T-helper 1 cell (primary cell): ENCODE measurements around the gene TAPT1.
A peak's percentile ranks its signal among the peaks of the same experiment; 100 is the strongest.

Experiments
- DNase-seq, 5 donors: peaks; one replicate each; pipeline ENCODE4 v3.0.0-alpha.2; 2012 to 2020

The TAPT1 gene

GRCh38 chr4:16245241-16245640 lies 19.0 kb upstream of the TAPT1 start:
- no peak for DNase-seq

GRCh38 chr4:16243285-16243684 lies 17.0 kb upstream of the TAPT1 start:
- DNase-seq = no peak

- DNase-seq = no peak
Observed at GRCh38 chr4:16240300-16240699, 14.0 kb upstream of the TAPT1 start.

GRCh38 chr4:16239086-16239485 lies 12.8 kb upstream of the TAPT1 start:
- DNase-seq = no peak

- peak in 1 of 5 donors; percentile 17 for DNase-seq
Observed at GRCh38 chr4:16238327-16238726, 12.1 kb upstream of the TAPT1 start.

- no peak for DNase-seq
Observed at GRCh38 chr4:16237715-16238114, 11.4 kb upstream of the TAPT1 start.

- DNase-seq = no peak
Observed at GRCh38 chr4:16236402-16237023, 10.2 kb upstream of the TAPT1 start.

- no peak for DNase-seq
Observed at GRCh38 chr4:16235209-16235608, 8.9 kb upstream of the TAPT1 start.

GRCh38 chr4:16233569-16234177 lies 7.4 kb upstream of the TAPT1 start:
- DNase-seq = no peak

- no peak for DNase-seq
Observed at GRCh38 chr4:16231570-16232245, 5.4 kb upstream of the TAPT1 start.

- no peak for DNase-seq
Observed at GRCh38 chr4:16230308-16230707, 4.0 kb upstream of the TAPT1 start.

GRCh38 chr4:16229604-16230003 lies 3.3 kb upstream of the TAPT1 start:
- no peak for DNase-seq

- peak in 1 of 5 donors; percentile 11 for DNase-seq
Observed at GRCh38 chr4:16227462-16227868, 1.2 kb upstream of the TAPT1 start.

- peak in 4 of 5 donors; percentile 6 to 29 (median 16) for DNase-seq
Observed at GRCh38 chr4:16226816-16227461, 668 bp upstream of the TAPT1 start.

- peak in 1 of 5 donors; percentile 48 for DNase-seq
Observed at GRCh38 chr4:16225167-16225862, 956 bp downstream of the TAPT1 start.

GRCh38 chr4:16224264-16225166 lies 1.8 kb downstream of the TAPT1 start:
- peak in 1 of 5 donors; percentile 25 for DNase-seq

- DNase-seq = no peak
Observed at GRCh38 chr4:16222957-16223527, 3.2 kb downstream of the TAPT1 start.

- DNase-seq = no peak
Observed at GRCh38 chr4:16218950-16219349, 7.3 kb downstream of the TAPT1 start.

- DNase-seq = no peak
Observed at GRCh38 chr4:16217300-16218051, 8.8 kb downstream of the TAPT1 start.

- no peak for DNase-seq
Observed at GRCh38 chr4:16213121-16213520, 13.2 kb downstream of the TAPT1 start.
